Smooth muscle cell of the pulmonary artery (primary cell): ENCODE data around the gene SSX3. TPM values are rescaled to one million over a fixed set of nuclear protein-coding genes. Genes with fewer than 3 reads are reported as not detected.

Experiments used
- total RNA-seq: library from RNA; depleted of rRNA; stranded (reverse); fragments of >200 nt; gene quantifications from 2 replicates; pipeline ENCODE4 v1.2.3, GENCODE V29; 2014

SSX3 gene, protein sequence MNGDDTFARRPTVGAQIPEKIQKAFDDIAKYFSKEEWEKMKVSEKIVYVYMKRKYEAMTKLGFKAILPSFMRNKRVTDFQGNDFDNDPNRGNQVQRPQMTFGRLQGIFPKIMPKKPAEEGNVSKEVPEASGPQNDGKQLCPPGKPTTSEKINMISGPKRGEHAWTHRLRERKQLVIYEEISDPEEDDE
- not detected in 2 replicates for total RNA-seq

DNA sequence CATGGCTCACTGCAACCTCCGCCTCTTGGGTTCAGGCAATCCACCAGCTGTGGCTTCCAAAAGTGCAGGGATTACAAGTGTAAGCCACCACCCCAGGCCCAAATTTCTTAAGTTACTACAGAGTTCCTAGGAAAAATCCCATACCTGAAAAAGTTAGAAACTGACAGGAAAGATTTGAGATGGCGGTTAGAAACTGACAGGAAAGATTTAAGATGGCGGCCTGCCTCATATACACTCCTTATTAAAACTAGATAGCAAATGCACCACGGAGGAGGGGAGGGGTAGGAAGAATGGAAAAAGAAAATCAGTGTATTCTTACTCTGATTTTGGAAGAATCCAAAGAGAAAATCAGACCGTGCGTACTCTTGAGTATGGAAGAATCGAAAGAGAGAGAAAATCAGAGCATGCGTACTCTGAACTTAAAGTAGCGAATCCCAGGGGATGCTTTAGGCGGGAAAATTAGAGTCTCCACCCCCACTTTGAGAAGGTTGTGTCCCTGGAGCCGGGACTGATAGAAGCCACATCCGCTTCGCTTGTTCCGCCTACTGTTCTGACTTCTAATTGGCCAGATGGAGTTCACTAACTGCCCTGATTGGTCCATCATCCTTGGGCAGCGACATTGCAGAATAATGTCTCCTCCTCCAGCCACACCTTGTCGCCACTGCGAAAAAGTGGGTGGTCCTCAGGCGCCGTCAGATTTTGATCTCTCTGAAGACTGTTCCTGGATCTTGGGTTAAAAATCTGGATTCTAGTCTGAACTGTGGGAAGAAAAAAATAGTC, at the start of gene SSX3:
Gene SSX3, minus strand, starts transcription at position 389 of the 780 bp plus-strand sequence. CDS start 1,454 bp downstream, outside the sequence.

DNA sequence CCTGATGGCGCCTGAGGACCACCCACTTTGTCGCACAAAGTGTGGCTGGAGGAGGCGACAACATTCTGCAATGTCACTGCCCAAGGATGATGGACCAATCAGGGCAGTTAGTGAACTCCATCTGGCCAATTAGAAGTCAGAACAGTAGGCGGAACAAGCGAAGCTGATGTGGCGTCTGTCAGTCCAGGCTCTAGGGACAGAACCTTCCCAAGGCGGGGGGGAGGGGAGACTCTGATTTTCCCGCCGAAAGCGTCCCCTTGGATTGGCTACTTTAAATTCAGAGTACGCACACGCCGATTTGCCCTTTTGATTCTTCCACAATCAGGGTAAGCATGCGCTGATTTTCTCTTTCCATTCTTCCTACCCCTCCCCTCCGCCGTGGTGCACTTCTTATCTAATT, 26.7 kb upstream of the SSX3 start, which contains the start of gene SSX4:
Gene SSX4, plus strand, starts transcription at position 301 of the 400 bp plus-strand sequence. CDS start 515 bp downstream, outside the sequence.

Other genes starting within 250 kb of the SSX3 start
- not detected in 2 replicates for gene SPACA5B, start 226.1 kb downstream of the SSX3 start, total RNA-seq
- not detected in 2 replicates for gene SSX5, start 159.9 kb downstream of the SSX3 start, total RNA-seq
- gene SSX1, start 101.3 kb downstream of the SSX3 start, total RNA-seq: not detected in 2 replicates
- not detected in 2 replicates for gene SSX4, start 26.8 kb upstream of the SSX3 start, total RNA-seq
- not detected in 2 replicates for gene SSX4B, start 55.3 kb upstream of the SSX3 start, total RNA-seq
- gene SLC38A5, start 113.6 kb upstream of the SSX3 start, total RNA-seq: 106 and 110 TPM in 2 replicates
- 50.7 and 50.8 TPM in 2 replicates for gene FTSJ1, start 119.5 kb upstream of the SSX3 start, total RNA-seq
- 15.6 and 21.8 TPM in 2 replicates for gene PORCN, start 152.3 kb upstream of the SSX3 start, total RNA-seq
- 19.4 and 23.3 TPM in 2 replicates for gene EBP, start 165.1 kb upstream of the SSX3 start, total RNA-seq
- 9.8 and 11.5 TPM in 2 replicates for gene TBC1D25, start 183.0 kb upstream of the SSX3 start, total RNA-seq
- gene RBM3, start 217.8 kb upstream of the SSX3 start, total RNA-seq: 40.5 and 60.7 TPM in 2 replicates
- gene WDR13, start 240.8 kb upstream of the SSX3 start, total RNA-seq: 117 and 134 TPM in 2 replicates